ENCODE data around the gene MIF.
"Not testable (repeated sequence)": the region's sequence is repeated elsewhere in the genome, so short reads cannot be mapped to it uniquely, and the experiment has no call there.

Gene MIF

DNA sequence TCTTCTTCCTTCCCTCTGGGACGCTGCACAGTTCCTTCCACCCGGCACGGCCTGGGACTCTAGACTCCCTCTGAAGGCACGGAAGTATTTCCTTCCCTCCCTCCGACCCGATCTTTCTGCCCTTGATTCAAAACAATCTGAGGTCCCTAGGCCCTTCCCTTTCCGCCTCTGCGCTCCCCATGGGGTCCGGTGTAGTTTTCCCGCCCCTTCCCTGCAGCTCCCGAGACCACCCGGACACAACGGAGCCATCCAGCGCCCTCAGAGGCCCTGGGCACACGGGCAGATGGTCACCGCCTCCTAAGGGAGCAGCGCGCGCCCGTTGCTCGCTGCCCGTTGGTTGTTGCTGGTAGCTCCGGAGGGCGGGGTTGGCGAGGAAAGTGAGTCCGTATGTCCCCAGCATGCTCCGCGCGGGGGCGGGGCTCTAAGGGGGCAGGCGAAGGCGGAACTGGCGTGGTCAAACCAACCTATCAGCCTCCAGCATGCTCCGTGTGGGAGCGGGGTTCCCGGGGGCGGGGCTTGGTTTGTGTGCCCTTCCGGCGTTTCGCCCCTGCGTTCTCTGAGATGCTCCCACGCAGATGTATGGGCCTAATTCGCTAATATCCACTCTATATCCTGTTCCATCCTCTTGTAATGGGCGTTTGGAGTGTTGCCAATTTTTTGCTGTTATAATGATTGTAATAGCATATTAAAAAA is 19.6 kb downstream of the MIF start:
- H3K4me1 ChIP-seq (ENCODE audit: insufficient read depth, low read length, poor library complexity, severe bottlenecking): peaks cover 44% of the 10 kb centered on the region
- peak overlapping the region; percentile 36; the same call in 1 of the 2 replicates for H2AFZ ChIP-seq (ENCODE audit: low read length)
- TF ChIP-seq EZH2phosphoT487 (IDR thresholded peaks at IDR 0.05; ENCODE audit: borderline replicate concordance): no peak
- TF ChIP-seq, protein P1, sequence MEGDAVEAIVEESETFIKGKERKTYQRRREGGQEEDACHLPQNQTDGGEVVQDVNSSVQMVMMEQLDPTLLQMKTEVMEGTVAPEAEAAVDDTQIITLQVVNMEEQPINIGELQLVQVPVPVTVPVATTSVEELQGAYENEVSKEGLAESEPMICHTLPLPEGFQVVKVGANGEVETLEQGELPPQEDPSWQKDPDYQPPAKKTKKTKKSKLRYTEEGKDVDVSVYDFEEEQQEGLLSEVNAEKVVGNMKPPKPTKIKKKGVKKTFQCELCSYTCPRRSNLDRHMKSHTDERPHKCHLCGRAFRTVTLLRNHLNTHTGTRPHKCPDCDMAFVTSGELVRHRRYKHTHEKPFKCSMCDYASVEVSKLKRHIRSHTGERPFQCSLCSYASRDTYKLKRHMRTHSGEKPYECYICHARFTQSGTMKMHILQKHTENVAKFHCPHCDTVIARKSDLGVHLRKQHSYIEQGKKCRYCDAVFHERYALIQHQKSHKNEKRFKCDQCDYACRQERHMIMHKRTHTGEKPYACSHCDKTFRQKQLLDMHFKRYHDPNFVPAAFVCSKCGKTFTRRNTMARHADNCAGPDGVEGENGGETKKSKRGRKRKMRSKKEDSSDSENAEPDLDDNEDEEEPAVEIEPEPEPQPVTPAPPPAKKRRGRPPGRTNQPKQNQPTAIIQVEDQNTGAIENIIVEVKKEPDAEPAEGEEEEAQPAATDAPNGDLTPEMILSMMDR (conservative IDR thresholded peaks at IDR 0.05; ENCODE audit: low read length): no peak
- H3K27me3 ChIP-seq (ENCODE audit: insufficient read depth, low read length, poor library complexity, severe bottlenecking): peaks cover 4% of the 10 kb centered on the region
- peak overlapping the region; percentile 79 for H3K4me3 ChIP-seq (ENCODE audit: low read length, poor library complexity, severe bottlenecking)
- H3F3A ChIP-seq (ENCODE audit: low read depth): no peaks in the 10 kb centered on the region
- no peaks in the 10 kb centered on the region for H4K20me1 ChIP-seq (ENCODE audit: insufficient read depth, low read length, poor library complexity, severe bottlenecking)
- H3K9ac ChIP-seq (ENCODE audit: low read depth, low read length, poor library complexity, severe bottlenecking): peak overlapping the region; percentile 97
- peaks cover 11% of the 10 kb centered on the region; the same call in 1 of the 2 replicates for H3K79me2 ChIP-seq (ENCODE audit: insufficient read depth, low read length)
- H3K9me2 ChIP-seq (replicated peaks; ENCODE audit: low read depth, low read length): no peaks in the 10 kb centered on the region
- peak overlapping the region; percentile 94 for H3K4me2 ChIP-seq (ENCODE audit: low read depth, low read length, poor library complexity, severe bottlenecking)
- H3K36me3 ChIP-seq (ENCODE audit: insufficient read depth, low read length): no peaks in the 10 kb centered on the region
- no peaks in the 10 kb centered on the region for H3K9me3 ChIP-seq (ENCODE audit: insufficient read depth, low read depth, low read length)

DNA sequence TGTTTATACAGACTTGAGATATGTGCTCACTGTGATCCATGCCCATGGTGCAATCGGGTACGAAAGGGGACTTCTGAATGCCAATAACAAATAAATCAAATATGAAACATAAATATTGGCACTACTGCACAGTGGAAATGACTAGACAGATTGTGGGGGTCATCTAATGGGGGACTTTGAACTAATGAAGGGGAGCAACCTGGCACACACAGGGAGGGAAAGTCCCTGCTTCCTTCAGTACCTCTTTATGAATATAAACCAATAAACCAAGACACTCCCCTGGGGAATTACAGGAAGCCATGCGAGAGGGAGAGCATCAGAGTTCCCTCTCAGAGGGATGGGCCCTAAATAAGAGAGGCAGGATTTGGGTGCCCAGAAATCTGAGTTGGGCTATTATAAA is 21.1 kb downstream of the MIF start:
- no peak overlapping the region for H3K4me3 ChIP-seq (ENCODE audit: low read length, poor library complexity, severe bottlenecking)
- no peak overlapping the region for H2AFZ ChIP-seq (ENCODE audit: low read length)
- peak overlapping the region; percentile 18 for H3K9ac ChIP-seq (ENCODE audit: low read depth, low read length, poor library complexity, severe bottlenecking)
- no peaks in the 10 kb centered on the region for H4K20me1 ChIP-seq (ENCODE audit: insufficient read depth, low read length, poor library complexity, severe bottlenecking)
- H3K9me3 ChIP-seq (ENCODE audit: insufficient read depth, low read depth, low read length): no peaks in the 10 kb centered on the region
- H3K36me3 ChIP-seq (ENCODE audit: insufficient read depth, low read length): no peaks in the 10 kb centered on the region
- peak overlapping the region; percentile 72 for H3K4me2 ChIP-seq (ENCODE audit: low read depth, low read length, poor library complexity, severe bottlenecking)
- peaks cover 11% of the 10 kb centered on the region; the same call in 1 of the 2 replicates for H3K79me2 ChIP-seq (ENCODE audit: insufficient read depth, low read length)
- peaks cover 44% of the 10 kb centered on the region for H3K4me1 ChIP-seq (ENCODE audit: insufficient read depth, low read length, poor library complexity, severe bottlenecking)
- no peaks in the 10 kb centered on the region for H3K9me2 ChIP-seq (replicated peaks; ENCODE audit: low read depth, low read length)
- peaks cover 4% of the 10 kb centered on the region for H3K27me3 ChIP-seq (ENCODE audit: insufficient read depth, low read length, poor library complexity, severe bottlenecking)
- no peaks in the 10 kb centered on the region for H3F3A ChIP-seq (ENCODE audit: low read depth)
- TF ChIP-seq, protein P1 (conservative IDR thresholded peaks at IDR 0.05; ENCODE audit: low read length): no peak
- TF ChIP-seq EZH2phosphoT487 (IDR thresholded peaks at IDR 0.05; ENCODE audit: borderline replicate concordance): no peak

DNA sequence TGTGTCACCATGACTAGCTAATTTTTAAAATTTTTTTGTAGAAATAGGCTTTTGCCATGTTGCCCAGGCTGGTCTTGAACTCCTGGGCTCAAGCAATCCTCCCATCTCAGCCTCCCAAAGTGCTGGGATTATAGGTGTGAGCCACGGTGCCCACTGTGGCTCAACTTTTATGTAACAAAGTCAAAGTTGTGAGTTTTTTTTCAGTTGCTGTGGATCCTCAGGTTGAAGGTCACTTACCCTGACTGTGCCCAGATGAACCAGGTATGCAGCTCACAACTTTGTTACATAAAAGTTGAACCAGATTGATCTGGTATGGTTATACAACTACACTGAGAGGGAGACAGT is 26.1 kb downstream of the MIF start:
- not testable (repeated sequence) for H3K27me3 ChIP-seq (ENCODE audit: insufficient read depth, low read length, poor library complexity, severe bottlenecking); H3K9me3 ChIP-seq (ENCODE audit: insufficient read depth, low read depth, low read length); H3K9me2 ChIP-seq (replicated peaks; ENCODE audit: low read depth, low read length); H3K79me2 ChIP-seq (ENCODE audit: insufficient read depth, low read length); H3K4me2 ChIP-seq (ENCODE audit: low read depth, low read length, poor library complexity, severe bottlenecking); H2AFZ ChIP-seq (ENCODE audit: low read length); H4K20me1 ChIP-seq (ENCODE audit: insufficient read depth, low read length, poor library complexity, severe bottlenecking); H3F3A ChIP-seq (ENCODE audit: low read depth); H3K9ac ChIP-seq (ENCODE audit: low read depth, low read length, poor library complexity, severe bottlenecking); H3K4me3 ChIP-seq (ENCODE audit: low read length, poor library complexity, severe bottlenecking); H3K36me3 ChIP-seq (ENCODE audit: insufficient read depth, low read length)
- H3K4me1 ChIP-seq (ENCODE audit: insufficient read depth, low read length, poor library complexity, severe bottlenecking): peaks cover 11% of the 10 kb centered on the region

DNA sequence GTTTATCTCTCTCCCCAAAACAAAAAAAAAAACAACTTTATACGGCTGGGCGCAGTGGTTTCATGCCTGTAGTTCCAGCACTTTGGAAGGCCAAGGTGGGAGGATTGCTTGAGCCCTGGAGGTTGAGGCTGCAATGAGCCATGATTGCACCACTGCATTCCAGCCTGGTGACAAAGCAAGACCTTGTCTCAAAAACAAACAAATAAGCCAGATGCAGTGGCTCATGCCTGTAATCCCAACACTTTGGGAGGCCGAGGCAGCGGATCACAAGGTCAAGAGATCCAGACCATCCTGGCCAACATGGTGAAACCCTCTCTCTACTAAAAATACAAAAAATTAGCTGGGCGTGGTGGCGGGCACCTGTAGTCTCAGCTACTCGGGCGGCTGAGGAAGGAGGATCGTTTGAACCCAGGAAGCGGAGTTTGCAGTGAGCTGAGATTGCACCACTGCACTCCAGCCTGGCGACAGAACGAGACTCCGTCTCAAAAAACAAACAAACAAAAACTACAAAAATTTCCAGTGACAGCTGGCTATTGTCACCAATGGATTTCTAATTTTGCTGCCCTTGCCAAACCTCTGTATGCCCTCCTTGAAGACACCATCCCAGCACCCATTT is 27.5 kb downstream of the MIF start:
- H3K9ac ChIP-seq (ENCODE audit: low read depth, low read length, poor library complexity, severe bottlenecking); H3K9me3 ChIP-seq (ENCODE audit: insufficient read depth, low read depth, low read length); H3K27me3 ChIP-seq (ENCODE audit: insufficient read depth, low read length, poor library complexity, severe bottlenecking); H3K4me2 ChIP-seq (ENCODE audit: low read depth, low read length, poor library complexity, severe bottlenecking); H3K4me1 ChIP-seq (ENCODE audit: insufficient read depth, low read length, poor library complexity, severe bottlenecking); H3K9me2 ChIP-seq (replicated peaks; ENCODE audit: low read depth, low read length); H3K36me3 ChIP-seq (ENCODE audit: insufficient read depth, low read length); H4K20me1 ChIP-seq (ENCODE audit: insufficient read depth, low read length, poor library complexity, severe bottlenecking); H3K79me2 ChIP-seq (ENCODE audit: insufficient read depth, low read length); H2AFZ ChIP-seq (ENCODE audit: low read length); H3F3A ChIP-seq (ENCODE audit: low read depth); H3K4me3 ChIP-seq (ENCODE audit: low read length, poor library complexity, severe bottlenecking): not testable (repeated sequence)
